Spinal cord (tissue), 10 donors: ENCODE data around the gene HTR6. TPM values are rescaled to one million over a fixed set of nuclear protein-coding genes. Genes with fewer than 3 reads are reported as not detected.

Experiments
- DNase-seq, 6 donors: peaks; one replicate each; pipeline versions ENCODE4 v3.0.0 to v3.0.0-alpha.2; 2013 to 2015; ENCODE audit warnings: low spot score in 6 of 6, low read depth in 4 of 6
- H3K27ac ChIP-seq: one replicate; pipeline ENCODE4 v1.5.1; 2013; ENCODE audit warnings: low read depth, low read length, control low read depth
- H3K27me3 ChIP-seq: one replicate; pipeline ENCODE4 v1.6.1; 2013; ENCODE audit warnings: low read length; ENCODE audit not compliant: control insufficient read depth, insufficient read depth
- H3K36me3 ChIP-seq: one replicate; pipeline ENCODE4 v1.6.1; 2013; ENCODE audit warnings: low read length; ENCODE audit not compliant: control insufficient read depth, insufficient read depth
- H3K4me1 ChIP-seq: one replicate; pipeline ENCODE4 v1.6.1; 2013; ENCODE audit warnings: low read length; ENCODE audit not compliant: control insufficient read depth, insufficient read depth
- H3K4me3 ChIP-seq: one replicate; pipeline ENCODE4 v1.5.1; 2013; ENCODE audit warnings: low read depth, low read length, control low read depth
- H3K9me3 ChIP-seq: one replicate; pipeline ENCODE4 v1.6.1; 2013; ENCODE audit warnings: low read length; ENCODE audit not compliant: control insufficient read depth, insufficient read depth
- WGBS: methylation state at CpG from one replicate; pipeline ENCODE4 v1.1.5; 2013; ENCODE audit warnings: missing lambda C conversion rate; ENCODE audit not compliant: insufficient coverage; 5-methylcytosine and 5-hydroxymethylcytosine counted together
- polyA plus RNA-seq, 2 donors: library from polyadenylated mRNA; unstranded; fragments of 120-200 nt; gene quantifications; one replicate each; pipeline ENCODE4 v1.2.1, GENCODE V29; 2013; ENCODE audit not compliant: insufficient read length in 2 of 2
- total RNA-seq, 2 donors: library from RNA; depleted of rRNA in 1 of 2; stranded (reverse); fragments of 120-200 nt in 1 of 2; fragments of >200 nt in 1 of 2; gene quantifications; one replicate each; pipeline versions ENCODE4 v1.2.3 to v1.2.4, GENCODE V29; 2013 to 2014
- donor health status: healthy.

HTR6 gene
- total and polyA plus RNA-seq, 4 donors: 0.22 to 2.5 (median 1.3) TPM

DNA sequence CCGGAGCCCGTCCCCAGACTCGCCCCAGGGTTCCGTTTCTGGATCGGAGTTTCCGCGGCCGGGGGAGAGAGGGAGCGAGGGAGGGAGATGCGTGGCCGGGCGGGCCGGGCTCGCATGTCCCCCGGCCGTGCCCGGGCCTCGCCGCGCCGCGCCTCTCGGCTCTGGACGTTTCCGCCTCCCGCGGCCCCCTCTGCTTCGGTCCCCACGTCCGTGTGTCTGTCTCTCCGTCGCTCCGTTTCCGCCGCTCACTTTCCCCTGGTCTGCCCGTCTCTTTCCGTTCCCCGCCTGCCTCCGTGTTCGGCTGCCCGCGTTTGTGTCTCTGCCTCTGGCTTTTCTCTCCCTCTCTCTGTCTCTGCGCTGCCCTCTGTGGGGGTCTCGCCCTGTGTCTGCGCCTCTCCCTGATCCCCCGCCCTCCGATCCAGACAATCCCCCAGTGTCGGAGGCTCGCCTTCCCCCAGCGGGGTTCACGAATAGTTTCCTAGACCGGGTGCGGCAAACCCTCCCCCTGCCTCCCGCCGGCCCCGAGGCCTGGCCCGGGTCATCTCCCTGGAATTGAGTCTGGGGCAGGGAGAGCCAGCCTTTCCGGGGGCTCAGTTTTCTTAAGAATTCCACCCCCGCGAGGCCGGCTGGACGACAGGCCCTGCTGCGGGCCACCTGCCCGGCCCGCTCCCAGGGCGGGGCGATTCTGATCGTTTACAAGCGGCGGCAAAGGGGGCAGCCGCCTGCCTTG is 19.8 kb upstream of the HTR6 start:
- H3K4me1 ChIP-seq: peaks cover 38% of the 10 kb centered on the region
- H3K27me3 ChIP-seq: peaks cover 26% of the 10 kb centered on the region
- WGBS: under 1% methylated on average over 68 of the region's 71 CpGs
- H3K4me3 ChIP-seq: peak overlapping the region; percentile 70
- H3K27ac ChIP-seq: peak overlapping the region; percentile 87
- peak in 2 of 6 donors; percentile 57 to 64 for DNase-seq
- H3K36me3 ChIP-seq: peaks cover 2% of the 10 kb centered on the region
- H3K9me3 ChIP-seq: no peaks in the 10 kb centered on the region

DNA sequence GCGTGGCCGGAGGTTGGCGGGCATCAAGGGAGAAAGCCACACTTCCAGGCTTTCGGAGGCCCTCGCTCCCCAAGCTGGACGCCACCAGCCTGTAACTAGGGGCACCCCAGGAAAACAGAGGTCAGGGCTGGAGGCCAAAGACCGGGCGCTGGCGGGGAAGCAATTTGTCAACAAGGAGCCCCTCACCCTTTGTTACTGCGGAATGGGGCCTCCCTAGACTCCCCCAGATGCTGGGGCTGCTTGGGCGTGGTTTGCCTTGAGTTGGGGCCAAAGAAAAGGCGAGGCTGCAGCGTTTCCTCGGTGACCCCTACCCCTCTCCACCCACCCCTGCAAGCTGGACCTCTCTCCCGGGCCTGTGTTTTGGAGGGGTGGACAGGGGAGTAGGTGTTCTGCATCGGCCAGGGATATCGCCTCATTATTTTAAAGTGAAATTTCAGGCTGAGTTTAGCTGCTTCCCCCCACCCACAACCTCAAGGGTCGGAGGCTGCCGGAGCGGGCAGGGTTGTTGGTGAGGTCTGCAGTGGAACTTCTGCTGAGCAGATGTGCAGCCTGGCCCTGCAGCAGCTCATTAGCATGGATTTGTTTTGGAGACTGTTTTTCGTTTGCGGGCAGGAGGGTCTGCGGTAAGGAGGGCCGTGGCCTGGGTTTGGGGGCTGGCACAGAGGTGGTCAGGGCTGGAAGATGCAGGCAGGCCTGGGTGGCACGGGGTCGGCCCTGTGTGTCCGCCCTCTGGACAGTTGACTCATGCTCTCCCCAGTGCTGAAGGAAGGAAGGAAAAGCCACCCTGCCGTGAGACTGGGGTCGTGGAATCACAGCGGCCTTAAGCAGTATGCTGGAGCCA is 19.0 kb upstream of the HTR6 start:
- Histone ChIP-seq H3K27me3 (peaks cover 26% of the 10 kb centered on the region), H3K4me1 (peaks cover 39% of the 10 kb centered on the region), H3K9me3 (no peaks in the 10 kb centered on the region), H3K4me3 (peak overlapping the region; percentile 70), H3K36me3 (peaks cover 2% of the 10 kb centered on the region), H3K27ac (peak overlapping the region; percentile 87)
- DNase-seq: no peak
- WGBS: 41% methylated on average over 21 of the region's 30 CpGs

DNA sequence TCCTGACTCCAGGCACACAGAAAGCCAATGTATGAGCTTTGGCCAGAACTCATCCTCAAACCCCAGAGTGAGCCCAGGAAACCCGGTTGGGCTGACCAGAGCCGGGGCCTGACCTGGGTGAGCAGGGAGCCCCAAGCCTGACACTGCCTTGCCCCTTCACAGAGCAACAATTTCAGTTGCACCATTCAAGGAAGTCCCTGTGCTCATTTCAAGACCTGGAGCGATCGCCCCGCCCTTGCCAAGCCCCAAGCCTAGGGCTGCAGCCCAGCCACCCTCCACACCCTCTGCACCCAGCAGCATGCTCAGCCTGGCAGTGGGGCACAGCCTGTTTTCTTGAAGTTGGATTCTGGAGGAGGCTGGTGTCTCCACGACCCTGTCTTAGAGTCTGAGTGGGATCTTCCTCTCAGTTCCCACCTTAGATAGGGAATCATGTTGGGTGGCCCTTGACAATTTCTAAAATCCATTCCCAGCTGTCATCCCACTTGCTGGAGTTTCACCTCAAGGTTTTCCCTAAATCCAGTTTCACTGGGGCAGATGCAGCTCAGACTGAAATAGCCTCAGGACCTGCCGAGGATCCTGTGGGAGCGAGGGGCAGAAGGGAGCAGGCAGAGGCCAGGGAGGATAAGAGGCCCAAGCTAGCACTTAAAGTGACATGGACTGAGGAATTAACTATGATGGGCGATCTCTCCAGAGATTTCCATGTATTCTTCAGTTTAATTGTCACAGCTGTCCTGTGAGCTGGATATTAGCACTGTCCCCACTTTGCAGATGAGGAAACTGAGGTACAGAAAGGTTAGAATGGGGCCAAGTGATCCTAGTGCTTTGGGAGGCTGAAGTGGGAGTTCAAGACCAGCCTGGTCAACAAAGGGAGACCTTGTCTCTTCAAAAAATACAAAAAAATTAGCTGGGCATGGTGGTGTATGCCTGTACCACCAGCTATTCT is 18.0 kb upstream of the HTR6 start:
- peaks cover 43% of the 10 kb centered on the region for H3K4me1 ChIP-seq
- peaks cover 8% of the 10 kb centered on the region for H3K36me3 ChIP-seq
- H3K27ac ChIP-seq: peak overlapping the region; percentile 87
- H3K27me3 ChIP-seq: peaks cover 21% of the 10 kb centered on the region
- DNase-seq: no peak
- WGBS: 88% methylated on average over 5 of the region's 9 CpGs
- H3K4me3 ChIP-seq: peak overlapping the region; percentile 70
- no peaks in the 10 kb centered on the region for H3K9me3 ChIP-seq

DNA sequence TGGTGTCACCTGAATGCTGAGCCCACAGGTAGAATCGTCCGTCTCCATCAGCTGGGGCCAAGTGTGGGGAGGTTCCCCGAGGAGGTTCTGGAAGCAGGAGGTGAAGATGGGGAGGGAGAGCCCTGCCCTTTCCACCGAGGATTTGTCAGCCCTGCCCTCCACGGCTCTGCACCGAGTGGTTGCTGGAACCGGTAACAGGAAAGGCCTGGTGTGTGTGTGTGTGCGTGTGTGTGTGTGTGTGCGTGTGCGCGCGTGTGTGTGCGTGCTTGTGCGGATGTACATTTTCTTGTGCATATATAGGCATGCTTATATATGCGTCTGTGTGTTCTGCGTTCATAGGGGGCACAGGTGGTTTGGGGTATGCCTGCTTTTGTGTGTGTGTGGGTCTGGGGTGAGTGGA is 17.0 kb upstream of the HTR6 start:
- 72% methylated on average over 16 of the region's 16 CpGs for whole genome bisulfite sequencing

DNA sequence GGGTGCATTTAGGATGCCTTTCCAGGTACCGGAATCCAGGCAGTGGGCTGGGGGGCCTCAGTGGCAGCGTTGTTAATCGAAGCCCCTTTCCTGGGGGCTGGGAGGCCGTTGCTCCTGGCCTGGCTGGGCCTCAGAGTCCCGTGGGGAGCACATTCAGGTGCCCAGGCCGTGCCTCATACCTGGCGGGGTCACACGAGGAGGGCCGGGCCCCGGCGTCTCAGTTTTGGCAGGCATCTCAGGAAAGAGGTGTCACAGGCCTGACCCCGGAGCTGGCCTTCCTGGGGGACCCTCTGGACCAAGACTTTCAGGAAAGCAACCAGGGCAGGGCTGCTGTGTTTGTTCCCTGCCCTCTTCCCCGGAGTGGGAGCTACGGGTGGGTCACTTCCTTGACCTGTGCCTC is 16.4 kb upstream of the HTR6 start:
- DNase-seq: no peak
- H3K27me3 ChIP-seq: peaks cover 13% of the 10 kb centered on the region
- peaks cover 10% of the 10 kb centered on the region for H3K36me3 ChIP-seq
- H3K27ac ChIP-seq: no peak overlapping the region
- H3K4me1 ChIP-seq: peaks cover 41% of the 10 kb centered on the region
- no peaks in the 10 kb centered on the region for H3K9me3 ChIP-seq
- H3K4me3 ChIP-seq: no peak overlapping the region
- 86% methylated on average over 14 of the region's 14 CpGs for WGBS

More for the DNA sequence above, 17.0 kb upstream of the HTR6 start:
- Histone ChIP-seq H3K4me1 (peaks cover 43% of the 10 kb centered on the region), H3K9me3 (no peaks in the 10 kb centered on the region), H3K36me3 (peaks cover 10% of the 10 kb centered on the region), H3K4me3 (no peak overlapping the region), H3K27ac (no peak overlapping the region), H3K27me3 (peaks cover 19% of the 10 kb centered on the region)
- DNase-seq: no peak

DNA sequence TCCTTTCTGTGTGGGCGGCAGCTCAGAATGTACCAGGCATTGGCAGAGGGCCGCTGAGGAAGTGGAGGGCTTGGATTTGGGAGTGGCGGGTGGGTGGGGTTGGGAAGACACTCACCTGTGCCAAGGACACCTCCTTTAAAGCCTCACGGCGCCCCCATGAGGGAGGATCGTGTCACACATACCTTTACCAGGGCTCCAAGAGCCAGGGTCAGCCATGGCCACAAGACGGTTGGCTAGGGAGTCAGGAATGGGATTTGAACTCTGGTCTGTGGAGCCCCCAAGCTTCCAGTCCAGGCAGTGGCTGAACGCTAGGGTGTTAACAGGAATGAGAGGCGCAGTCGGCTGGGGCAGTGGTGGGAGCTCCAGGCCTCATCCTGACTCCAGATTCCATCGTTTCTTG is 16.0 kb upstream of the HTR6 start:
- Histone ChIP-seq H3K27ac (no peak overlapping the region), H3K4me1 (peaks cover 41% of the 10 kb centered on the region)
- WGBS: 56% methylated on average over 6 of the region's 11 CpGs

DNA sequence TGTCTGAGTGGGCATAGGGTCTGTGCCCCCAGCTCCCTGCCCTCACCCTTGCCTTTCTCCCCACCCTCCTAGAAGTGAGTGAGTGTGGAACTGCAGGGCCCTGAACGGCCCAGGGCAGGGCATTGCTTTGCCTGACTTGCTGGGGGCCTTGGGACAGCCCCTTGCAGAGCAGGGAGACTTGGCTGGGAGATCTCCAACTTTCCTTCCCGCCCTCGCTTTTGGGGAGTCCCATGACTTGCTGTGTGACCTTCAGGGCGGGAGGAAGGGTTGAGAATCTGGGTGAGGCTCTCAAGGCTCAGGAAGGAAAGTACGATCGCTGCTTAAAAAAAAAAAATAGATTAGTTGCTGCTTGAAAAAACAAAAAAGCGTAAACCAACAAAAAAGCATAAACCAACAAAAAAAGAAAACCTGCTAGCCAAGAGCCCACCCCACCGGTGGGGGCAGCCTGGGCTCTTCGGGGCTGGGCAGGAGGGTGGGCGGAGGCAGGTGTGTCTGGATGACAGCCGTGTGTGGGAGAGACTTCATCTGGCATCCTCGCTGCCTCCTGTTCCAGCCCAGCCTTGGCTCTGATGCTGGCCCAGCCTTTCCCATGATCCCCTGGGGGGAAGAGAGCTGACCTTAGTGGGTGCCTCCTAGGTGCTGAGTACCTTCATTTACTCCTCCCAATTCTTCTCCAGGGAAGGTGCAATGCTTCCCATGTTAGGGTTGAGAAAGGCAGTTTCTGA is 14.1 kb upstream of the HTR6 start:
- peak in 1 of 6 donors; percentile 11 for DNase-seq
- Histone ChIP-seq H3K4me3 (no peak overlapping the region), H3K36me3 (peaks cover 18% of the 10 kb centered on the region), H3K27ac (peak overlapping the region; percentile 64), H3K27me3 (peaks cover 2% of the 10 kb centered on the region), H3K9me3 (no peaks in the 10 kb centered on the region), H3K4me1 (peaks cover 34% of the 10 kb centered on the region)
- 60% methylated on average over 5 of the region's 12 CpGs for WGBS

More for the DNA sequence above, 16.0 kb upstream of the HTR6 start:
- Histone ChIP-seq H3K36me3 (peaks cover 10% of the 10 kb centered on the region), H3K4me3 (no peak overlapping the region), H3K27me3 (peaks cover 9% of the 10 kb centered on the region), H3K9me3 (no peaks in the 10 kb centered on the region)
- DNase-seq: peak in 1 of 6 donors; percentile 13

DNA sequence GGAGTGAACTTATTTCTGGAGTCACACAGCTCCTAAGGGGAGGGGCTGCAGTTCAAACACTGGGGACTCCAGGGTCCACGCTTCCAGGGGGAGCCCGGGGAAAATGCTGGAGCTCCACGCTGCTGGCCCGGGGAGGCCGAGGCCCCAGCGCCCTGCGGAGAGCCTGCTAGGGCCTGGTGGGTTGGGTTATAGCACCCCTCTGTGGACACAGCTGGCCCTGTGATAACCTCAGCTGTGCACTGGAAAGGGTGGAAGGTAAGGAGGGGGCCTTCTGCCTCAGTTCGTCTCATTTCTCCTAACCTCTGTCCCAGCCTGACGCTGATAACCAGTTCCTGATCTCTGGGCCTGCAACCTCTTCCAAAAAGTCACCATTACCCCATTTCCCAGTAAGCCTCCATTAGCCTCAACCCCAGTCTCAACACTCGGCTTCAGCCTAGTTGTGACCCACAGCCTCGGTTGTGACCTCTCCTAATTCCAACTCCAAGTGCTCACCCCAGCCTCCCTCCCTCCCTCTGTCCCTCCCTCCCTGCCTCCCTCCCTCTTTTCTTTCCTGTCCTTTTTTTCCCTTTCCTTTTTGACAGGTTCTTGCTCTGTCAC is 13.4 kb upstream of the HTR6 start:
- DNase-seq: peak in 2 of 6 donors; percentile 63 to 69
- Histone ChIP-seq H3K4me3 (no peak overlapping the region), H3K27ac (no peak overlapping the region), H3K36me3 (peaks cover 21% of the 10 kb centered on the region), H3K9me3 (no peaks in the 10 kb centered on the region), H3K27me3 (no peaks in the 10 kb centered on the region), H3K4me1 (peaks cover 27% of the 10 kb centered on the region)
- 20% methylated on average over 11 of the region's 11 CpGs for WGBS
